ENCODE results near the gene NCK2. TPM values are rescaled to one million over a fixed set of nuclear protein-coding genes. Genes with fewer than 3 reads are reported as not detected.

The NCK2 gene
- total RNA-seq, 5 donors from 2014 or later (not counting 1 experiment from before 2014, with no cell fraction given), result 97.7 to 154 (median 120) TPM

DNA sequence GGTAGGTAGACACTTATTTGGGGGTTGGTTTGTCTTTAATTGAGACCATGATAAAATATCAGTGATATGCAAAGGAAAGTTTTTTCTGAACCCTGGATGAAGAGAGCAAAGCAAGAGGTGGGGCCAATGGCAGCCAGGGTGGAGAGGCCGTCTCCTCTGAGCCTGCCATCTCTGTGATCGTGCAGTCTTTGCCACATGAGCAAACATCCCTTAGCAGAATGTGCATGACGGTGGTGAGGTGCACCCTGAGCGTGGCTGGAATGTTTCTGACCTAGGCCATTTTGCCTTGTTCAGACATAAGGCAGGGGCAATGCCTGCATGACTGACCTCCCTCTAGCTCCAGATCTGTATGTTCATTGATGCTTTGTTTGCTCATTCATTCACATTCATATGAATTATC, 6.0 kb downstream of the NCK2 start:
- 35% methylated on average over 4 of the region's 4 CpGs for WGBS (ENCODE audit: insufficient coverage)
- Mint-ChIP-seq H3K36me3 (peaks cover 33% of the 10 kb centered on the region), H3K27me3 (no peaks in the 10 kb centered on the region), H3K4me1 (peaks cover 92 to 99% (median 93%) of the 10 kb centered on the region in 3 donors), H3K4me3 (peak overlapping the region; percentile 76 to 98 (median 77)), H3K27ac (peak overlapping the region; percentile 92 to 98), H3K9me3 (no peaks in the 10 kb centered on the region)
- peaks cover 6 to 21% of the 10 kb centered on the region in 2 donors for H3K36me3 ChIP-seq (ENCODE audit: control insufficient read depth in 2 of 2, extremely low read depth in 1 of 2, insufficient read depth in 1 of 2, low read length in 1 of 2)
- ATAC-seq (replicated peaks in 1 of 4) (no peak), DNase-seq (peak in 1 of 35 experiments; percentile 24)
- H3K4me3 ChIP-seq (ENCODE audit: control insufficient read depth in 1 of 2, extremely low read depth in 1 of 2, low read length in 1 of 2), result peak overlapping the region; percentile 5 to 78
- no peaks in the 10 kb centered on the region for H3K27me3 ChIP-seq (replicated peaks in 1 of 2; ENCODE audit: control insufficient read depth in 2 of 2, extremely low read depth in 1 of 2, insufficient read depth in 2 of 2, low read length in 1 of 2)
- no peaks in the 10 kb centered on the region for H3K9me3 ChIP-seq
- peaks cover 81 to 94% of the 10 kb centered on the region in 2 experiments for H3K4me1 ChIP-seq (ENCODE audit: control insufficient read depth in 1 of 2, extremely low read depth in 1 of 2, insufficient read depth in 2 of 2, low read length in 2 of 2)
- ChIA-PET POLR2A (no interaction called here), CTCF (no interaction called here)
- H3K27ac ChIP-seq (ENCODE audit: low read length), result peak overlapping the region; percentile 90

DNA sequence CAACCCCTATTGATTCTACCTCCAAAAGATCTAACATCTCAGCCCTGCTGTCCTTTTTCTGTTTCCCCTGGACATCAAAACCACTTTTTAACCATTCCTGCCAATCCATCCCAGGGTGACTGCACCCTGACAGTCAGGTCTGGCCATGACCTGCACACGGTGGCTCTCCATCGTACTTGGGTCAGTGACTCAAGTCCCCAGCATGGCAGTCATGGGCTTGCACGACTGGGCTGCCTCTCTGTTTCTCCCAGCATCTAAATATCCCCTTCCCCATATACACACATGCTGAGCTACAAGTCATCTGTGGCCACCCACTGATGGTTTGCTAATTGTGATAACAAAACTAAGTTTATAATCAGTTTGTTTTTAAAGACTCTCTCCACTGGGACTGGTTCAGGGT, 6.6 kb downstream of the NCK2 start:
- H3K36me3 Mint-ChIP-seq, result peaks cover 33% of the 10 kb centered on the region
- peaks cover 6 to 20% of the 10 kb centered on the region in 2 donors for H3K36me3 ChIP-seq (ENCODE audit: control insufficient read depth in 2 of 2, extremely low read depth in 1 of 2, insufficient read depth in 1 of 2, low read length in 1 of 2)
- H3K4me3 ChIP-seq (ENCODE audit: control insufficient read depth in 1 of 2, extremely low read depth in 1 of 2, low read length in 1 of 2), result no peak overlapping the region
- H3K4me3 Mint-ChIP-seq, result peak overlapping the region; percentile 76 to 98 (median 77)
- H3K9me3 Mint-ChIP-seq, result no peaks in the 10 kb centered on the region
- DNase-seq, result no peak
- peak overlapping the region; percentile 90 for H3K27ac ChIP-seq (ENCODE audit: low read length)
- no peaks in the 10 kb centered on the region for H3K27me3 Mint-ChIP-seq
- H3K4me1 ChIP-seq (ENCODE audit: control insufficient read depth in 1 of 2, extremely low read depth in 1 of 2, insufficient read depth in 2 of 2, low read length in 2 of 2), result peaks cover 86 to 93% of the 10 kb centered on the region in 2 experiments
- POLR2A ChIA-PET, result no interaction called here
- ATAC-seq (replicated peaks in 1 of 4), result no peak
- no peaks in the 10 kb centered on the region for H3K9me3 ChIP-seq
- no peaks in the 10 kb centered on the region for H3K27me3 ChIP-seq (replicated peaks in 1 of 2; ENCODE audit: control insufficient read depth in 2 of 2, extremely low read depth in 1 of 2, insufficient read depth in 2 of 2, low read length in 1 of 2)
- peak overlapping the region; percentile 92 to 98 for H3K27ac Mint-ChIP-seq
- H3K4me1 Mint-ChIP-seq, result peaks cover 98 to 99% (median 98%) of the 10 kb centered on the region in 3 donors
- CTCF ChIA-PET, result no interaction called here
- WGBS (ENCODE audit: insufficient coverage), result 100% methylated on average over 1 of the region's 3 CpGs

DNA sequence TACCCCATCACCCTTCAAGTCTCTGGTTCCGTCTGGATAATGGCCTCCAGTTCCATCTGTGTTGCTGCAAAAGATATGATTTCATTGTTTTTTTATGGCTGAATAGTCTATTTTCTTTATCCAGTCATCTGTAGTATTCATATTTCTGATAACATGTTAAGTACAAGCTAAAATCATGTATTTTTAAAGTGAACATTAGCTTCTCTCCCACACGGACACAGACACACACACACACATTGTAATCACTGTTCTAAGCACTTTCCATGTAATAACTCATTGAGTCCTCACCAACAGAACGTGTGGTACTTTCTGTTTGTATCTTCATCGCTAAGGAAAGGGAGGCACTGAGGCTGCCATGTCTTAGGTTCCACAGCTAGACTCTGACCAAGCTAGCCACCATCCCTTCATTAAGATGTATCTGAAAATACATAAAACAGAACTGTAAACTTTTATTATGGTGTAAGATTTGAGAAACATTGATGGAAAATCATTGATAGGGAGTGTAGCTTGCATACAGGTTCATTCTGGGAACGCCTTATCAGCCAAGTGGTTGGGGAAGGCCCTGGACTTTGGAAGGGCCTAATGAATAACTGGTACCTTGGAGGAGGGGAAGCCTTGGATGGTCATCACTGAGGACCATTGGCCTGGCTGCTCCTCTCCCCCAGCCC, 8.1 kb downstream of the NCK2 start:
- H3K9me3 Mint-ChIP-seq, result no peaks in the 10 kb centered on the region
- H3K4me3 ChIP-seq (ENCODE audit: control insufficient read depth in 1 of 2, extremely low read depth in 1 of 2, low read length in 1 of 2), result no peak overlapping the region
- peaks cover 33% of the 10 kb centered on the region for H3K36me3 Mint-ChIP-seq
- DNase-seq (no peak), ATAC-seq (replicated peaks in 1 of 4) (no peak)
- H3K9me3 ChIP-seq, result no peaks in the 10 kb centered on the region
- ChIA-PET CTCF (interaction anchor here in 1 of 2 donors (0.5 to 0.6 kb wide), 2 partner anchors 18 to 171 kb away, joined by 3 to 4 read pairs; no protein-coding TSS in a partner anchor), POLR2A (interaction anchor here (0.5 to 0.9 kb wide), 3 partner anchors 10 to 307 kb away, joined by 3 to 10 read pairs (median 3); no protein-coding TSS in a partner anchor)
- H3K27ac Mint-ChIP-seq, result peak overlapping the region; percentile 91 to 95
- H3K36me3 ChIP-seq (ENCODE audit: control insufficient read depth in 2 of 2, extremely low read depth in 1 of 2, insufficient read depth in 1 of 2, low read length in 1 of 2), result peaks cover 8 to 10% of the 10 kb centered on the region in 2 donors
- no peaks in the 10 kb centered on the region for H3K27me3 ChIP-seq (replicated peaks in 1 of 2; ENCODE audit: control insufficient read depth in 2 of 2, extremely low read depth in 1 of 2, insufficient read depth in 2 of 2, low read length in 1 of 2)
- peak overlapping the region; percentile 39 to 98 (median 46) for H3K4me3 Mint-ChIP-seq
- WGBS (ENCODE audit: insufficient coverage), result 60% methylated on average over 2 of the region's 5 CpGs
- H3K4me1 ChIP-seq (ENCODE audit: control insufficient read depth in 1 of 2, extremely low read depth in 1 of 2, insufficient read depth in 2 of 2, low read length in 2 of 2), result peaks cover 84 to 93% of the 10 kb centered on the region in 2 experiments
- H3K27ac ChIP-seq (ENCODE audit: low read length), result peak overlapping the region; percentile 88
- peaks cover 98 to 99% (median 99%) of the 10 kb centered on the region in 3 donors for H3K4me1 Mint-ChIP-seq
- H3K27me3 Mint-ChIP-seq, result no peaks in the 10 kb centered on the region

DNA sequence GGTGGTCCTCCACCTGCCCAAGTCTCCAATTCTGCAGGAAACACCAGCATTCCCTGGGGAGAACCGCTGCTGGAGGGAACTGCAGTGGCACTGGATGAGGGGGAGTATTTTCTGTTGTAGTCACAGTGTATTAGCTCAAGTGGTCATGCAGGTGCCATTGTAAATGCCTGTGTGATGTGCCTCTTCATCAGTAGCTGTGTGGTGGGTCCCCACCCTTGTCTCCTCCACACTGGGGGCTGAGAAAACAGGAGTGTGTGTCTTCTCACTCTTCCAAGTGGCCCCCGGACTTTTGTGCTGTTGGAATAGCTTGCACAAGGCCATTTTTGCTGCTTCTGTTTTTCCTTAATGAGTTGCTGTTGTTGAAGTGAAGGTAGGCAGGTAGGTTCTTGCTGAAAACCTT, 8.7 kb downstream of the NCK2 start:
- ChIA-PET CTCF (no interaction called here), POLR2A (interaction anchor here (0.6 to 0.9 kb wide), 2 partner anchors 11 to 306 kb away, joined by 3 to 10 read pairs; no protein-coding TSS in a partner anchor)
- Mint-ChIP-seq H3K9me3 (no peaks in the 10 kb centered on the region), H3K27ac (peak overlapping the region; percentile 91 to 95), H3K4me3 (peak overlapping the region; percentile 45 to 98 (median 46)), H3K4me1 (peaks cover 97 to 99% (median 99%) of the 10 kb centered on the region in 3 donors), H3K36me3 (peaks cover 29% of the 10 kb centered on the region), H3K27me3 (no peaks in the 10 kb centered on the region)
- peaks cover 8 to 10% of the 10 kb centered on the region in 2 donors for H3K36me3 ChIP-seq (ENCODE audit: control insufficient read depth in 2 of 2, extremely low read depth in 1 of 2, insufficient read depth in 1 of 2, low read length in 1 of 2)
- peak overlapping the region; percentile 88 for H3K27ac ChIP-seq (ENCODE audit: low read length)
- H3K4me3 ChIP-seq (ENCODE audit: control insufficient read depth in 1 of 2, extremely low read depth in 1 of 2, low read length in 1 of 2), result peak overlapping the region; percentile 16 to 33
- DNase-seq, result no peak
- peaks cover 81 to 91% of the 10 kb centered on the region in 2 experiments for H3K4me1 ChIP-seq (ENCODE audit: control insufficient read depth in 1 of 2, extremely low read depth in 1 of 2, insufficient read depth in 2 of 2, low read length in 2 of 2)
- no CpG with 5 or more reads among the region's 2 CpGs for WGBS (ENCODE audit: insufficient coverage)
- H3K9me3 ChIP-seq, result no peaks in the 10 kb centered on the region
- ATAC-seq (replicated peaks in 1 of 4), result no peak
- H3K27me3 ChIP-seq (replicated peaks in 1 of 2; ENCODE audit: control insufficient read depth in 2 of 2, extremely low read depth in 1 of 2, insufficient read depth in 2 of 2, low read length in 1 of 2), result no peaks in the 10 kb centered on the region

DNA sequence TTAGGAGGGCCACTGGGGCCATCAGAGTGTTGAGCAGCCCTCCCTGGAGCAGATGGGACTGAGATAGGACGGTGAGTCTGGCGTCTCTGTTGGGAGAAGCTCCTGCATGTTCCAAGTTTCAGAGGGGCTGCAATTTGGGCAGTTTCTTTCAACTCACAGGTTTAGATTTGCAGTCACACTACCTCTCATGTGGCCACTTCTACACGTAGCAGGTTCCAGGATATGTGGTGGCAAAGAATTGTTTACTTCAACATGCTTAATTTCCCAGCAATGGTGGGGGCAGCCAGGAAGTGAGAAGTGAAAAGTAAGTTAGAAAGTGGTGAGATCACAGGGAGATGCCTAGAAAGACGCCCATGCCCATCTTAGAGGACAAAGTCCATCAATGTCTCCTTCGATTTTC, 9.3 kb downstream of the NCK2 start:
- peaks cover 79 to 87% of the 10 kb centered on the region in 2 experiments for H3K4me1 ChIP-seq (ENCODE audit: control insufficient read depth in 1 of 2, extremely low read depth in 1 of 2, insufficient read depth in 2 of 2, low read length in 2 of 2)
- no peaks in the 10 kb centered on the region for H3K27me3 ChIP-seq (replicated peaks in 1 of 2; ENCODE audit: control insufficient read depth in 2 of 2, extremely low read depth in 1 of 2, insufficient read depth in 2 of 2, low read length in 1 of 2)
- peak overlapping the region; percentile 16 to 27 for H3K4me3 ChIP-seq (ENCODE audit: control insufficient read depth in 1 of 2, extremely low read depth in 1 of 2, low read length in 1 of 2)
- WGBS (ENCODE audit: insufficient coverage), result 0% methylated on average over 2 of the region's 5 CpGs
- Mint-ChIP-seq H3K27me3 (no peaks in the 10 kb centered on the region), H3K36me3 (peaks cover 34% of the 10 kb centered on the region), H3K27ac (peak overlapping the region; percentile 91 to 95), H3K4me1 (peaks cover 97 to 100% (median 98%) of the 10 kb centered on the region in 3 donors), H3K4me3 (peak overlapping the region; percentile 45 to 98 (median 46)), H3K9me3 (no peaks in the 10 kb centered on the region)
- H3K9me3 ChIP-seq, result no peaks in the 10 kb centered on the region
- ChIA-PET CTCF (interaction anchor here in 1 of 2 donors (0.5 kb wide), 1 partner anchor 107 kb away, joined by 5 read pairs; no protein-coding TSS in a partner anchor), POLR2A (interaction anchor here (0.6 to 1.0 kb wide), 3 partner anchors 10 to 80 kb away, joined by 3 to 5 read pairs (median 4); no protein-coding TSS in a partner anchor)
- peaks cover 8 to 10% of the 10 kb centered on the region in 2 donors for H3K36me3 ChIP-seq (ENCODE audit: control insufficient read depth in 2 of 2, extremely low read depth in 1 of 2, insufficient read depth in 1 of 2, low read length in 1 of 2)
- DNase-seq (peak in 33 of 35 experiments; percentile 29 to 84 (median 65)), ATAC-seq (replicated peaks in 1 of 4) (peak; percentile 73 to 80 (median 79))
- peak overlapping the region; percentile 88 for H3K27ac ChIP-seq (ENCODE audit: low read length)

DNA sequence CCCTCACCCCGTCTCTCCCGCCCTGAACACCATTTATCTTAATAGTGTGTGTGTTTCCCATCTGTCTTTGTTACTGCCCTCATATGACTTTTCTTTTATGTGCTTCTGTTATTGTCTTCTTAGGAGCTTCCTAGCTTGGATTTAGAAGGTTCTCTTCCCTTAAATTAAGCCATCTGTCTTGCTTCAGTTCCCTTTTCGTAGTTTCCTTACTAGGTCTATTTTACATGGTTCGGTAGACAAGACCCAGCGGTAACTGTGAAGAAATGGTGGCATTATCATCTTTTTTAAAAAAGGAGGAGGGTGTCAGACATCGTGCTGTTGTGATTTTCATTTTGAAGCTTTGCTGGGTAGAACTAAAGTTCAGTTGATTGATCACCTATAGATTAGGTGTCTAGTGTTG, 10.3 kb downstream of the NCK2 start:
- Mint-ChIP-seq H3K9me3 (no peaks in the 10 kb centered on the region), H3K4me1 (peaks cover 96 to 99% (median 98%) of the 10 kb centered on the region in 3 donors), H3K4me3 (peak overlapping the region; percentile 46 to 98 (median 46)), H3K36me3 (peaks cover 36% of the 10 kb centered on the region), H3K27me3 (no peaks in the 10 kb centered on the region), H3K27ac (peak overlapping the region; percentile 91 to 95)
- peaks cover 79 to 83% of the 10 kb centered on the region in 2 experiments for H3K4me1 ChIP-seq (ENCODE audit: control insufficient read depth in 1 of 2, extremely low read depth in 1 of 2, insufficient read depth in 2 of 2, low read length in 2 of 2)
- peak overlapping the region; percentile 88 for H3K27ac ChIP-seq (ENCODE audit: low read length)
- POLR2A ChIA-PET, result interaction anchor here (0.6 to 1.3 kb wide), 5 partner anchors 9 to 113 kb away, joined by 3 to 9 read pairs (median 4); no protein-coding TSS in a partner anchor
- H3K27me3 ChIP-seq (replicated peaks in 1 of 2; ENCODE audit: control insufficient read depth in 2 of 2, extremely low read depth in 1 of 2, insufficient read depth in 2 of 2, low read length in 1 of 2), result no peaks in the 10 kb centered on the region
- H3K9me3 ChIP-seq, result no peaks in the 10 kb centered on the region
- CTCF ChIA-PET, result interaction anchor here in 1 of 2 donors (0.6 to 1.5 kb wide), 7 partner anchors 9 to 283 kb away, joined by 3 to 9 read pairs (median 4); no protein-coding TSS in a partner anchor
- peak overlapping the region in 1 of 2 donors; percentile 11 for H3K4me3 ChIP-seq (ENCODE audit: control insufficient read depth in 1 of 2, extremely low read depth in 1 of 2, low read length in 1 of 2)
- ATAC-seq (replicated peaks in 1 of 4) (no peak), DNase-seq (no peak)
- H3K36me3 ChIP-seq (ENCODE audit: control insufficient read depth in 2 of 2, extremely low read depth in 1 of 2, insufficient read depth in 1 of 2, low read length in 1 of 2), result peaks cover 8 to 10% of the 10 kb centered on the region in 2 donors
- WGBS (ENCODE audit: insufficient coverage), result 87% methylated on average over 2 of the region's 6 CpGs
